ENCODE measurements around the gene PAX3. TPM values are rescaled to one million over a fixed set of nuclear protein-coding genes. Genes with fewer than 3 reads are reported as not detected.
A peak's percentile ranks its signal among the peaks of the same experiment; 100 is the strongest.

Gene PAX3
- total RNA-seq, 1 experiment from 2014 or later, result not detected

DNA sequence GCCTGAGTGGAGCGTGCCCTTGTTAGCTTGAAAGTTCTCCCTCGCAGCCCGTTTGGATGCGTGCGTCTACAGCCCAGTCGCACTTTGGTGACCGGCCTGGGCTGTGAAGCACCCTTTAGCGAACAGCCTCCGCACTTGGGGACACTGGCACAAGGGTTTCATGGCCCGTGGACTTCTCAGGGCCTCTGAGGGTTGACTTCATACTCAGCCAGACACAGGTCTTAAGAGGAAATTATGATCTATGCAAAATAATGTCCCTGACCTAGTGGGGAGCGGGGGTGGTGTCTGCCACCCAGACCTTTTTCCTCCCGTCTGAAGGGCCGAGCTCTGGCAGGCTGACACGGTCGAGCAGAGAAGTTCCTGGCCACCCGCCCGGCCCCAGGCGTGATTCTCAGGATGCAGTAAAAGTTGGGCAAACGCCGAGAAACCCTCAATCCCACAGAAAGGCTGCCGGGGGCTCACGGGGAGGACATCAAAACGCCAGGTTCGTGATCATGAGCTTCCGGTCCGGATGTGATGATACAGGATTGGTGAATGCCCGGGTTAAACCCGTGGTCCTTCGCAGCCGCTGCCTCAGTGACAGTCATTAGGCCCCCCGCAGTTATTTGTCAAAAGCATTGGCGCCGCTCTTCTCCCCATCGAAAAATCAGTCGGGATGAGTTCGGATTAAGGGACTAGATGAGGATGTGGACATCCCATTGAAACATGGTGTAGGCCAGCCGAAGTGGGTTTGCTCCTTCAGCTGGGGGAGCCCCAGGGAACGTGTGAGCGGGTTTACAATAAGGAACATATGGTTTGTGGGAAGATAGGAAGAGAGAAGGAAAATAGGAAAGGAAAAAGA lies 3.6 kb upstream of the PAX3 start:
- POLR2A ChIA-PET, result no interaction called here
- no peaks in the 10 kb centered on the region for H3K9me3 Mint-ChIP-seq
- H3K36me3 Mint-ChIP-seq, result no peaks in the 10 kb centered on the region
- peaks cover 84% of the 10 kb centered on the region for H3K4me1 Mint-ChIP-seq
- H3K27ac Mint-ChIP-seq, result no peak overlapping the region
- no peak for ATAC-seq
- H3K4me3 Mint-ChIP-seq, result peak overlapping the region; percentile 43
- CTCF ChIA-PET, result interaction anchor here (0.6 to 2.3 kb wide), 4 partner anchors 17 to 276 kb away, joined by 3 to 7 read pairs (median 4); a partner anchor contains a TSS
- peaks cover 100% of the 10 kb centered on the region for H3K27me3 Mint-ChIP-seq (ENCODE audit: low read depth)
- no peak for DNase-seq (ENCODE audit: low spot score)
- TF ChIP-seq NFATC4 (CRISPR knock-in tag; IDR thresholded peaks at IDR 0.05) (no peak), JUN (CRISPR knock-in tag; IDR thresholded peaks at IDR 0.05) (no peak), ZNF263 (CRISPR knock-in tag; IDR thresholded peaks at IDR 0.05; ENCODE audit: low read depth) (no peak), NR3C1 (CRISPR knock-in tag; conservative IDR thresholded peaks at IDR 0.05; ENCODE audit: low read depth) (no peak), KAT7 (CRISPR knock-in tag; IDR thresholded peaks at IDR 0.05; ENCODE audit: borderline replicate concordance) (no peak), FOXK1 (CRISPR knock-in tag; IDR thresholded peaks at IDR 0.05) (no peak), HMGA2 (CRISPR knock-in tag; IDR thresholded peaks at IDR 0.05) (no peak), SMAD4 (CRISPR knock-in tag; IDR thresholded peaks at IDR 0.05) (no peak), SP1 (CRISPR knock-in tag; conservative IDR thresholded peaks at IDR 0.05) (no peak), FOXJ3 (CRISPR knock-in tag; IDR thresholded peaks at IDR 0.05; ENCODE audit: borderline replicate concordance) (no peak), ZNF121 (CRISPR knock-in tag; IDR thresholded peaks at IDR 0.05) (no peak), TP53 (CRISPR knock-in tag; IDR thresholded peaks at IDR 0.05) (no peak)
- TF ChIP-seq, protein P1, sequence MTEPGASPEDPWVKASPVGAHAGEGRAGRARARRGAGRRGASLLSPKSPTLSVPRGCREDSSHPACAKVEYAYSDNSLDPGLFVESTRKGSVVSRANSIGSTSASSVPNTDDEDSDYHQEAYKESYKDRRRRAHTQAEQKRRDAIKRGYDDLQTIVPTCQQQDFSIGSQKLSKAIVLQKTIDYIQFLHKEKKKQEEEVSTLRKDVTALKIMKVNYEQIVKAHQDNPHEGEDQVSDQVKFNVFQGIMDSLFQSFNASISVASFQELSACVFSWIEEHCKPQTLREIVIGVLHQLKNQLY (CRISPR knock-in tag; IDR thresholded peaks at IDR 0.05), result no peak
- TF ChIP-seq, protein P2, sequence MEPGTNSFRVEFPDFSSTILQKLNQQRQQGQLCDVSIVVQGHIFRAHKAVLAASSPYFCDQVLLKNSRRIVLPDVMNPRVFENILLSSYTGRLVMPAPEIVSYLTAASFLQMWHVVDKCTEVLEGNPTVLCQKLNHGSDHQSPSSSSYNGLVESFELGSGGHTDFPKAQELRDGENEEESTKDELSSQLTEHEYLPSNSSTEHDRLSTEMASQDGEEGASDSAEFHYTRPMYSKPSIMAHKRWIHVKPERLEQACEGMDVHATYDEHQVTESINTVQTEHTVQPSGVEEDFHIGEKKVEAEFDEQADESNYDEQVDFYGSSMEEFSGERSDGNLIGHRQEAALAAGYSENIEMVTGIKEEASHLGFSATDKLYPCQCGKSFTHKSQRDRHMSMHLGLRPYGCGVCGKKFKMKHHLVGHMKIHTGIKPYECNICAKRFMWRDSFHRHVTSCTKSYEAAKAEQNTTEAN (CRISPR knock-in tag; IDR thresholded peaks at IDR 0.05), result no peak
- TF ChIP-seq, protein P3, sequence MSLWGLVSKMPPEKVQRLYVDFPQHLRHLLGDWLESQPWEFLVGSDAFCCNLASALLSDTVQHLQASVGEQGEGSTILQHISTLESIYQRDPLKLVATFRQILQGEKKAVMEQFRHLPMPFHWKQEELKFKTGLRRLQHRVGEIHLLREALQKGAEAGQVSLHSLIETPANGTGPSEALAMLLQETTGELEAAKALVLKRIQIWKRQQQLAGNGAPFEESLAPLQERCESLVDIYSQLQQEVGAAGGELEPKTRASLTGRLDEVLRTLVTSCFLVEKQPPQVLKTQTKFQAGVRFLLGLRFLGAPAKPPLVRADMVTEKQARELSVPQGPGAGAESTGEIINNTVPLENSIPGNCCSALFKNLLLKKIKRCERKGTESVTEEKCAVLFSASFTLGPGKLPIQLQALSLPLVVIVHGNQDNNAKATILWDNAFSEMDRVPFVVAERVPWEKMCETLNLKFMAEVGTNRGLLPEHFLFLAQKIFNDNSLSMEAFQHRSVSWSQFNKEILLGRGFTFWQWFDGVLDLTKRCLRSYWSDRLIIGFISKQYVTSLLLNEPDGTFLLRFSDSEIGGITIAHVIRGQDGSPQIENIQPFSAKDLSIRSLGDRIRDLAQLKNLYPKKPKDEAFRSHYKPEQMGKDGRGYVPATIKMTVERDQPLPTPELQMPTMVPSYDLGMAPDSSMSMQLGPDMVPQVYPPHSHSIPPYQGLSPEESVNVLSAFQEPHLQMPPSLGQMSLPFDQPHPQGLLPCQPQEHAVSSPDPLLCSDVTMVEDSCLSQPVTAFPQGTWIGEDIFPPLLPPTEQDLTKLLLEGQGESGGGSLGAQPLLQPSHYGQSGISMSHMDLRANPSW (CRISPR knock-in tag; conservative IDR thresholded peaks at IDR 0.05; ENCODE audit: low read depth), result no peak
- TF ChIP-seq, protein P4, sequence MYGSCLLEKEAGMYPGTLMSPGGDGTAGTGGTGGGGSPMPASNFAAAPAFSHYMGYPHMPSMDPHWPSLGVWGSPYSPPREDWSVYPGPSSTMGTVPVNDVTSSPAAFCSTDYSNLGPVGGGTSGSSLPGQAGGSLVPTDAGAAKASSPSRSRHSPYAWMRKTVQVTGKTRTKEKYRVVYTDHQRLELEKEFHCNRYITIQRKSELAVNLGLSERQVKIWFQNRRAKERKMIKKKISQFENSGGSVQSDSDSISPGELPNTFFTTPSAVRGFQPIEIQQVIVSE (CRISPR knock-in tag; IDR thresholded peaks at IDR 0.05; ENCODE audit: borderline replicate concordance), result no peak

DNA sequence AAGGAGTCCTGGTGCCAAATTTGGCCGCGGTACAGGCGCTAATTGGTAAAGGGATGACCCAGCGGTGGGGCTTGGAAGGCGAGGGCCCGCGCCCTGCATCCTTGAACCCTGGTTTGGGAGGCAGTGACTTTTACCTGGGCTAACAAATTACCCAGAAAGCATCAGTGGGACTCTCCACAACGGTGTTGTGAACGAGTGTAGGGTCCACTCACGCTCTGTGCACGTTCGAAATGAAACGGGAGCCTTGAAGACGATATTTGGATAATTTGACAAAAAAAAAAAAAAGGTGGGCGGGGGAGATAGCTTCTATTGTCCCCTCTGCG lies 3.0 kb upstream of the PAX3 start:
- peaks cover 84% of the 10 kb centered on the region for H3K4me1 Mint-ChIP-seq
- H3K27me3 Mint-ChIP-seq (ENCODE audit: low read depth), result peaks cover 100% of the 10 kb centered on the region
- ChIA-PET POLR2A (no interaction called here), CTCF (interaction anchor here (0.6 to 2.3 kb wide), 2 partner anchors 17 to 273 kb away, joined by 3 to 7 read pairs; a partner anchor contains a TSS)
- DNase-seq (ENCODE audit: low spot score) (no peak), ATAC-seq (no peak)
- no peak overlapping the region for H3K4me3 Mint-ChIP-seq
- no peaks in the 10 kb centered on the region for H3K36me3 Mint-ChIP-seq
- H3K27ac Mint-ChIP-seq, result no peak overlapping the region
- H3K9me3 Mint-ChIP-seq, result no peaks in the 10 kb centered on the region
- TF ChIP-seq ZNF138 (CRISPR knock-in tag; conservative IDR thresholded peaks at IDR 0.05) (no peak), CBFB (CRISPR knock-in tag; IDR thresholded peaks at IDR 0.05; ENCODE audit: low read depth) (no peak), ZNF671 (CRISPR knock-in tag; IDR thresholded peaks at IDR 0.05) (no peak), ELF4 (CRISPR knock-in tag; IDR thresholded peaks at IDR 0.05; ENCODE audit: low read depth) (no peak)
- TF ChIP-seq, protein P5, sequence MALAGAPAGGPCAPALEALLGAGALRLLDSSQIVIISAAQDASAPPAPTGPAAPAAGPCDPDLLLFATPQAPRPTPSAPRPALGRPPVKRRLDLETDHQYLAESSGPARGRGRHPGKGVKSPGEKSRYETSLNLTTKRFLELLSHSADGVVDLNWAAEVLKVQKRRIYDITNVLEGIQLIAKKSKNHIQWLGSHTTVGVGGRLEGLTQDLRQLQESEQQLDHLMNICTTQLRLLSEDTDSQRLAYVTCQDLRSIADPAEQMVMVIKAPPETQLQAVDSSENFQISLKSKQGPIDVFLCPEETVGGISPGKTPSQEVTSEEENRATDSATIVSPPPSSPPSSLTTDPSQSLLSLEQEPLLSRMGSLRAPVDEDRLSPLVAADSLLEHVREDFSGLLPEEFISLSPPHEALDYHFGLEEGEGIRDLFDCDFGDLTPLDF (CRISPR knock-in tag; IDR thresholded peaks at IDR 0.05), result no peak
- TF ChIP-seq, protein P6, sequence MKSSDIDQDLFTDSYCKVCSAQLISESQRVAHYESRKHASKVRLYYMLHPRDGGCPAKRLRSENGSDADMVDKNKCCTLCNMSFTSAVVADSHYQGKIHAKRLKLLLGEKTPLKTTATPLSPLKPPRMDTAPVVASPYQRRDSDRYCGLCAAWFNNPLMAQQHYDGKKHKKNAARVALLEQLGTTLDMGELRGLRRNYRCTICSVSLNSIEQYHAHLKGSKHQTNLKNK (CRISPR knock-in tag; IDR thresholded peaks at IDR 0.05), result no peak
- TF ChIP-seq, protein P7, sequence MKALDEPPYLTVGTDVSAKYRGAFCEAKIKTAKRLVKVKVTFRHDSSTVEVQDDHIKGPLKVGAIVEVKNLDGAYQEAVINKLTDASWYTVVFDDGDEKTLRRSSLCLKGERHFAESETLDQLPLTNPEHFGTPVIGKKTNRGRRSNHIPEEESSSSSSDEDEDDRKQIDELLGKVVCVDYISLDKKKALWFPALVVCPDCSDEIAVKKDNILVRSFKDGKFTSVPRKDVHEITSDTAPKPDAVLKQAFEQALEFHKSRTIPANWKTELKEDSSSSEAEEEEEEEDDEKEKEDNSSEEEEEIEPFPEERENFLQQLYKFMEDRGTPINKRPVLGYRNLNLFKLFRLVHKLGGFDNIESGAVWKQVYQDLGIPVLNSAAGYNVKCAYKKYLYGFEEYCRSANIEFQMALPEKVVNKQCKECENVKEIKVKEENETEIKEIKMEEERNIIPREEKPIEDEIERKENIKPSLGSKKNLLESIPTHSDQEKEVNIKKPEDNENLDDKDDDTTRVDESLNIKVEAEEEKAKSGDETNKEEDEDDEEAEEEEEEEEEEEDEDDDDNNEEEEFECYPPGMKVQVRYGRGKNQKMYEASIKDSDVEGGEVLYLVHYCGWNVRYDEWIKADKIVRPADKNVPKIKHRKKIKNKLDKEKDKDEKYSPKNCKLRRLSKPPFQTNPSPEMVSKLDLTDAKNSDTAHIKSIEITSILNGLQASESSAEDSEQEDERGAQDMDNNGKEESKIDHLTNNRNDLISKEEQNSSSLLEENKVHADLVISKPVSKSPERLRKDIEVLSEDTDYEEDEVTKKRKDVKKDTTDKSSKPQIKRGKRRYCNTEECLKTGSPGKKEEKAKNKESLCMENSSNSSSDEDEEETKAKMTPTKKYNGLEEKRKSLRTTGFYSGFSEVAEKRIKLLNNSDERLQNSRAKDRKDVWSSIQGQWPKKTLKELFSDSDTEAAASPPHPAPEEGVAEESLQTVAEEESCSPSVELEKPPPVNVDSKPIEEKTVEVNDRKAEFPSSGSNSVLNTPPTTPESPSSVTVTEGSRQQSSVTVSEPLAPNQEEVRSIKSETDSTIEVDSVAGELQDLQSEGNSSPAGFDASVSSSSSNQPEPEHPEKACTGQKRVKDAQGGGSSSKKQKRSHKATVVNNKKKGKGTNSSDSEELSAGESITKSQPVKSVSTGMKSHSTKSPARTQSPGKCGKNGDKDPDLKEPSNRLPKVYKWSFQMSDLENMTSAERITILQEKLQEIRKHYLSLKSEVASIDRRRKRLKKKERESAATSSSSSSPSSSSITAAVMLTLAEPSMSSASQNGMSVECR (CRISPR knock-in tag; IDR thresholded peaks at IDR 0.05; ENCODE audit: borderline replicate concordance), result no peak

All from WTC11 (cell line).